SJSA1 (cell line): ENCODE results near the gene EVI5L. TPM values are rescaled to one million over a fixed set of nuclear protein-coding genes. Genes with fewer than 3 reads are reported as not detected.
"Not testable (repeated sequence)": the region's sequence is repeated elsewhere in the genome, so short reads cannot be mapped to it uniquely, and the experiment has no call there.

Source experiments
- DNase-seq, 2 experiments: peaks; one replicate each; pipeline ENCODE4 v3.0.0-alpha.2; 2015 to 2020; ENCODE audit warnings: low spot score in 2 of 2, low read depth in 1 of 2
- H3K27ac ChIP-seq: fragments of 250-450 bp; sonication (Bioruptor Pico); 2 replicates; pipeline ENCODE4 v1.5.1; 2020; ENCODE audit warnings: mild to moderate bottlenecking, moderate library complexity
- H3K27me3 ChIP-seq: fragments of 250-450 bp; sonication (Bioruptor Pico); replicated peaks from 2 replicates; pipeline ENCODE4 v1.5.1; 2020; ENCODE audit warnings: mild to moderate bottlenecking, moderate library complexity
- H3K36me3 ChIP-seq: fragments of 250-450 bp; sonication (Bioruptor Pico); 2 replicates; pipeline ENCODE4 v1.5.1; 2020; ENCODE audit warnings: mild to moderate bottlenecking
- H3K4me1 ChIP-seq: fragments of 250-450 bp; sonication (Bioruptor Pico); replicated peaks from 2 replicates; pipeline ENCODE4 v1.6.1; 2021; ENCODE audit warnings: mild to moderate bottlenecking
- H3K4me3 ChIP-seq: fragments of 250-450 bp; sonication (Bioruptor Pico); 2 replicates; pipeline ENCODE4 v1.5.1; 2020; ENCODE audit warnings: mild to moderate bottlenecking
- H3K9me3 ChIP-seq: fragments of 250-450 bp; sonication (Bioruptor Pico); replicated peaks from 2 replicates; pipeline ENCODE4 v1.5.1; 2020; ENCODE audit warnings: mild to moderate bottlenecking
- total RNA-seq: library from RNA; depleted of rRNA; stranded (reverse); fragments of >200 nt; shearing (Covaris generic); gene quantifications from 2 replicates; pipeline ENCODE4 v1.2.3, GENCODE V29; 2014

EVI5L gene
- total RNA-seq, 1 experiment from 2014 or later: 16.3 TPM

DNA sequence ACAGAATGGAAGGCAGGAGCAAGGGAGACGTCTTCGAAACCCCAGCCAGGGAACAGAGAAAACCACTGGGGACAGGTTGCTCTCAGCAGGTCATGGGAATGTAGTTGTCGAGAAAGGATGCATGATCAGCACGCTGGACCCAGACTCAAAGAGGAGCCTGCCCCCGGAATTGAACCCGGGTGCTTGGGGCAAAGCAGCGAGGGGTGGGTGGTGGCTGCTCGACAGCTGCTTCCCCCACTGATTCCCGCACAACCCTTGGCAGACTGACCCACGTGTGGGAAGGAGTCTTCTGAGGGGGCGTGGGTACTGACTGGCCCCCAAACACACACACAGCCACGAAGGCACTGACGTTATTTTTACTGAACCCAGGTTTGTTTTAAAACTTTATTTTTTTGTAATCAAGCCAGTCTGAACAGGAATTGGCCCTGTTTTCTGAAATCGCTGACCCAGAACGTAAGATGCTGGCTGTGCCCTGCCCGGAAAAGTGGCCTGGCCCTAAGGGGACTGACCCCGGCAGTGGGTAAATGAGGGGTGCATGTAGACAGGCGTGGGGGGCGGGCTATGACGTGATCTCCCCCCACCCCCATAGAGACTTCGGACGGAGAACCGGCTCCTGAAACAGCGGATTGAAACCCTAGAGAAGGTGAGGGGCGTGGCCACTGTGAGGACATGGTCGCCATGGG is 25.5 kb downstream of the EVI5L start:
- Histone ChIP-seq H3K9me3 (no peaks in the 10 kb centered on the region), H3K27me3 (no peaks in the 10 kb centered on the region), H3K36me3 (no peaks in the 10 kb centered on the region), H3K4me1 (no peaks in the 10 kb centered on the region), H3K4me3 (no peak overlapping the region), H3K27ac (no peak overlapping the region)
- DNase-seq: no peak

DNA sequence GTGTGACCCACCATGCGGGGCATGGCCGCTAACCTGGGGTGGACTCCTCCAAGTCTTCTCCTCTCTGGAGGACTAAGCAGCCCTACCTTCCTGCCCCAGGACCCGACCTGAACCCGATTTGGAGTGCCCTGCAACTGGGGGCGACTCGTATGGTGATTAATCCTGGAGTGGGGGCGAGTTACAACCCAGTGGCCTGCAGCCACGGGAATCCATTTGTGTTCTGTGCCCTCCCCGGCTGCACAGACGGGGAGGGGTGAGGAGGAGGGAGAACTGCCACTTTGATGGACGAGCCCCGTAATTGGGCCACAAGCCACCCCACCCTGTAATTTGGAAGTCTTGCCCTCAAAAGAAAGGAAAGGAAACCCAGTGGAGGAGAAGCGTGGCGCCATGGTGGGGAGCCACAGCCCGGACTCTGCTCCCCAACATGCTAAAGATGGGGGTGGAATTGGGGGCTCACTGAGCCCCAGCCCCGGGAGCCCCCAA is 26.1 kb downstream of the EVI5L start:
- H3K9me3 ChIP-seq: no peaks in the 10 kb centered on the region
- no peaks in the 10 kb centered on the region for H3K4me1 ChIP-seq
- H3K4me3 ChIP-seq: no peak overlapping the region
- DNase-seq: no peak
- H3K27ac ChIP-seq: no peak overlapping the region
- no peaks in the 10 kb centered on the region for H3K36me3 ChIP-seq
- H3K27me3 ChIP-seq: no peaks in the 10 kb centered on the region

DNA sequence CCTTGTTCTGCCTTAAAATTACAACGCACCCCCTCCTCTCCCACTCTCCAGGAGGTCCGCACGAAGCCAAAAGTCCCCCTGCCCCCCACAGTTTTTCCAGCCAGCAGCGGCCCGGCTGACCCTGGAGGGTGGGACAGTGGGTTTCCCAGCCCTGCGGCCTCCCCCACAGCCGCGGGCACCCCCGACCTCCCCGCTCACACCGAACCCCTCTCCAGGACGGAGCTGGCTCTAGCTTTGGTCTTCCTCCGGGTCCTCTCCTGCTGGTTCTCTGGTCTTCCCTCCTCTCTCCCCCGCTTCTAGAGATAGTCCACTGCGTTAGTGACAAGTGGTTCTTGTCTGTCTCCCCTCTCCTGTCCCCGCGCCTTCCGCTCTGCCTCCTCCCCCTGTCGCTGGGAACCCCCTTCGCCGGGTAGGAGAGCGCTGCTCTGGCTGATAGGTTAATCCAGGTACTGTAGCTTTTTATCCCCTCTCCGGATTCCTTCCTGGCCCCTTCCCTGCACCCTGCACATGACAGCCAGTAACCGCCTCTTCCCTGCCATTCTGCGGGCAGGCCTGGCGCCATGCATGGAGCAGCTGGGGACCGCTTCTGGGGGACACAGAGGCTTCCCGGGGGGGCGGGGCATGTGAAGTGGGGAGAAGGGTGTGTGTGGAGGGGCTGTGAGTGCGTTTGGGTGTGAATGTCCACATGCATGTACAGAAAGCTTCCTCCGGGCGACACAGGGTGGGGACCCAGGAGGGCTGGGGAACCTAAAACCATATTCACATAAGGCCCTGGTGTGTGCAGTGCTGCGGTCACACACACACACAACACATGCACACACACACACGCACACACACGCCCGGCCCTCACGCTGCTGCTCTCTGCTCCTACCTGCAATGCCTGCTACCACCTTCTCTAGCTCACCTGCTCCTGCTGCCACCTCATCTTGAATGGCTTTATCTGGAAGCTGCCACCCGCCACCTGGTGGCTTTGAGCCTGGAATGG is 27.0 kb downstream of the EVI5L start:
- H3K27ac ChIP-seq: no peak overlapping the region
- no peaks in the 10 kb centered on the region for H3K9me3 ChIP-seq
- no peak overlapping the region for H3K4me3 ChIP-seq
- no peaks in the 10 kb centered on the region for H3K4me1 ChIP-seq
- no peaks in the 10 kb centered on the region for H3K27me3 ChIP-seq
- no peak for DNase-seq
- no peaks in the 10 kb centered on the region for H3K36me3 ChIP-seq

DNA sequence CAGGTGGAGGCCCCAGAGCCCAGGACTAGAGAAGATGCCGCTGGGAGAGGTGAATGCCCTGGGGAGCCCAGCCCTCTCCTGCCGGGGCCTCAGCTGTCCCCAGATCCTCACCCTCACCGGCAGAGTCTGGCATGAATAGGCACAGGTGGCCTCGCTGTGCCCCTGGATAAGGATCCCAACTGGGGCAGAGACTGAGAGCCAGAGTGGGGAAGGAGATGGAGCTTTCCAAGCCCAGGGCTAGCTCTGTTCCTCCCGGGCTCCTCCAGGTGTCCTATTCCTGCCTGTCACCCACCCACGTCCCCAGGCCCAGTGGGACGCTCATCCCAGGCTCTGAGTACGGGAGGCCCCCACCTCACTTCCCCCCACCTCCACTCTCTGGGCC is 27.7 kb downstream of the EVI5L start:
- no peak for DNase-seq
- Histone ChIP-seq H3K27me3 (no peaks in the 10 kb centered on the region), H3K9me3 (no peaks in the 10 kb centered on the region), H3K27ac (no peak overlapping the region), H3K4me3 (no peak overlapping the region), H3K4me1 (no peaks in the 10 kb centered on the region), H3K36me3 (no peaks in the 10 kb centered on the region)

DNA sequence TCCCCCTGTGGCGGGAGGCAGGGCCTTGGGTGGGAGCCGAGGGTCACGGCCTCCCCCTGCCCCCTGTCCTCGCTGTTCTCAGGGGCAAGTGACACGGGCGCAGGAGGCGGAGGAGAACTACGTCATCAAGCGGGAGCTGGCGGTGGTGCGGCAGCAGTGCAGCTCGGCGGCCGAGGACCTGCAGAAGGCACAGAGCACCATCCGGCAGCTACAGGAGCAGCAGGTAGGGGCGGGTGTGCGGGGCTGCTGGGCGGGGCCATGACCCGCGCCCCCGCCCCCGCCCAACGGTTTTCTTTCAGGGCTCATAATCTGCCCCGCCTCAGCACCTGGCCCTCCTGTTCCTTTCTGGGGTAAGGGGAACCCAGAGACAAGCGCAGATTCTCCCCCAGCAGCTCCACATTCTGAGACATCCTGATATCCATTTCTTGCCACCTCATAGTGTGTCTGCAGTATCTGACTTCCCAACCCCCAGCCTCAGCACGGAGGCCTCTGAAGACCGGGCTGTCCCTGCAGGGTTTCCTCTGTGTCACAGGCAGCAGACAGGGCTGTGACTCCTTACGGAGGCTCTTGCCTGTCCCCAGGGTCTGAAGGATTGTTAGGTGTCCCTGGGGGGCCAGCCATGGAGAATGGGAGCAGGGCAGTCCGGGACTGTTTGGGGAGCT is 28.2 kb downstream of the EVI5L start:
- Histone ChIP-seq H3K27ac (no peak overlapping the region), H3K36me3 (no peaks in the 10 kb centered on the region), H3K4me3 (no peak overlapping the region), H3K9me3 (no peaks in the 10 kb centered on the region), H3K4me1 (no peaks in the 10 kb centered on the region), H3K27me3 (no peaks in the 10 kb centered on the region)
- no peak for DNase-seq

DNA sequence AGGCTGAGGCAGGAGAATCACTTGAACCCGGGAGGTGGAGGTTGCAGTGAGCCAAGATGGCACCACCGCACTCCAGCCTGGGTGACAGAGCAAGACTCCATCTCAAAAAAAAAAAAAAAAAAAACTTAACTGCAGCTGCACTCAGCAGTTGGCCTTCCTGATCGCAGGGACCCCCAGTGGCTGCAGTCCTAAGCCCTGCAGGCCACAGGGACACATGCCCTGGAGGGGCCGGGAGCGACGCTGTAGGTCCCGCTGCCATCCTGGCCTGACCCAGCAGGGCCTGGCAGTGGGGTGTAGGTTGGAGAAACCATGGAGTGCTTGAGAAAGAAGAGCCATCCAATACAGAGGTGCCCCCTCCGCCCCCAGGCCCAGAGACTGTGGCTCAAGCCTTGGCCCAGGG is 29.1 kb downstream of the EVI5L start:
- H3K27ac ChIP-seq, H3K4me3 ChIP-seq, H3K4me1 ChIP-seq, H3K9me3 ChIP-seq, H3K27me3 ChIP-seq, DNase-seq, H3K36me3 ChIP-seq: not testable (repeated sequence)

DNA sequence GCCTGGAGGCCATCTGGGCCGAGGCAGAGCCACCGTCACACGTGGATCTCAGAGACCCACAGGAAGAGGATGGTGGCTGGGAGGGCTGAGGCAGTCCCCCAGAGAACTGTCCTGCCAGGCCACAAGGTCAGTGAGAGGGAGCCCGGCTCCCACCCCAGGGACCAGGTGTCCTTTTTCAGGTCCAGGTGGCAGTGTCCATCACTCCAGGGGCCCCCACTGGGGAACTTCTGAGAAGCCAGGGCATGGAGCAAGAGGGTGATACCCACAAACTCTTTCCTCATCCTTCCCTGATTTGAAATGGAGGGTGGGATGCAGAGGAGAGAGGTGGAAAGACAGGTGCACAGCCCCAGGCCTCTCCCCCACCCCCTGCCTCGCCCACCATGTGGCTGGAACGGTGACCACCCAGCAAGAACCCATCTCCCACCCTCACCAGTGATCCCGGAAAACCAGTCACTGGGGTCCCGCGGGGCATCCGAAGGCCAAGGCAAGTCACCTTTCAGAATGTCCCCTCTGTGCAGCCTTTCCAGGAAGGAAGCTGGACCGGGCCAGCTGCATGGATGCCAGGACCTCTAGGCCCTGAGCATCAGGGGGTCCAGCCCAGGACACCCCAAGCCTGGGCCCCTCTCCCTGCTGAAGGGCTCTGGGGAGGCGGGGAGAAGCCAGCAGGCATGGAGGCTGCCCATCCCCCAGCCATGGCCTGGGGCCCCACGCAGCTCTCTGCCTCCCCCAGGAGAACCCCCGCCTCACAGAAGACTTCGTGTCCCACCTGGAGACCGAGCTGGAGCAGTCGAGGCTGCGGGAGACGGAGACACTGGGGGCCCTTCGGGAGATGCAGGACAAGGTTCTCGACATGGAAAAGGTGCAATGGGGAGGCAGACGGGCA is 30.1 kb downstream of the EVI5L start:
- H3K27me3 ChIP-seq: no peaks in the 10 kb centered on the region
- no peak overlapping the region for H3K27ac ChIP-seq
- H3K4me3 ChIP-seq: no peak overlapping the region
- 0 out of 2 replicates have a peak, but pooled peaks cover 2% of the 10 kb centered on the region for H3K36me3 ChIP-seq
- DNase-seq: no peak
- no peaks in the 10 kb centered on the region for H3K4me1 ChIP-seq
- H3K9me3 ChIP-seq: no peaks in the 10 kb centered on the region

DNA sequence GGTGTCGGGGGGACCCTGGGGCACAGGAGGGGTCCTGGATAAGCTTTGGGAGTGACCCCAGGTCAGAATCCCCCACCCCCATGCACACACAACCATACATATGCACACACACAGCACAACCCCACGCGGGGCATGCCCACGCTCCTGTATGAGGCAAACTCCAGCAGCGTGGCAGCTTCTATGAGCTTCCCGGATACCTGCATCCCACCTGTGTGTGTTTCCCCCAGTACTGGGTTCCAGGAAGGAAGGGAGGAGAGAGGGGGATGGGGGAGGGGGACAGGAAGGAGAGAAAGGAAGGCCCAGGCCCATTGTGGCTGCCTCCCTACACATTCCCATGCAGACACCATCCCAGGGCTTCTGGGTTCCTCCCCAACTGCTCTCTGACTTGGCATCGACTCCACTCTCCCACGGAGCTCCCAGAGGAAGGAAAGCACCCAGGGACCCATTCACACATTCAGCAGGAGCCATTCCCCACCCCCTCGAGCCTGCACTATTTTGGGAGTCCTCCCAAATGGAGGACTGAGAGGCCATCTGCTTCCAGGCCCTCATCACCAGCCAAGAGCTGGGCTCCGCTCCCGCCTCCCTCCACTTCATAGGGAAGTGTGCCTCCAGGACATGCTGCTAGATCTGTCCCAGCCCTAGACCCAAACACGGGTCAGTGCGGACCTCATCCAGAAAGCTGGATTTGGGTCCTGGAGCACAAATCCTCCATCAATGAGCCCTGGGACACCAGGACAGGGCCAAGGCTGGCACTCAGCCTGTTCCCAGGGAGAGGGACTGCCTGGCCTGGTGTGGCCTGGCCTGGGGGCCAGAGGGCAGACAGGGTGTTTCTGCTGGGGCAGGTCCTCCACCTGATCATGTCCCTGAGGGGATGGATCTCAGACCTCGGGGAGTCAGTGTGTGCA is 30.9 kb downstream of the EVI5L start:
- DNase-seq: no peak
- Histone ChIP-seq H3K27ac (no peak overlapping the region), H3K9me3 (no peaks in the 10 kb centered on the region), H3K36me3 (0 out of 2 replicates have a peak, but pooled peaks cover 2% of the 10 kb centered on the region), H3K4me1 (no peaks in the 10 kb centered on the region), H3K27me3 (no peaks in the 10 kb centered on the region), H3K4me3 (no peak overlapping the region)

DNA sequence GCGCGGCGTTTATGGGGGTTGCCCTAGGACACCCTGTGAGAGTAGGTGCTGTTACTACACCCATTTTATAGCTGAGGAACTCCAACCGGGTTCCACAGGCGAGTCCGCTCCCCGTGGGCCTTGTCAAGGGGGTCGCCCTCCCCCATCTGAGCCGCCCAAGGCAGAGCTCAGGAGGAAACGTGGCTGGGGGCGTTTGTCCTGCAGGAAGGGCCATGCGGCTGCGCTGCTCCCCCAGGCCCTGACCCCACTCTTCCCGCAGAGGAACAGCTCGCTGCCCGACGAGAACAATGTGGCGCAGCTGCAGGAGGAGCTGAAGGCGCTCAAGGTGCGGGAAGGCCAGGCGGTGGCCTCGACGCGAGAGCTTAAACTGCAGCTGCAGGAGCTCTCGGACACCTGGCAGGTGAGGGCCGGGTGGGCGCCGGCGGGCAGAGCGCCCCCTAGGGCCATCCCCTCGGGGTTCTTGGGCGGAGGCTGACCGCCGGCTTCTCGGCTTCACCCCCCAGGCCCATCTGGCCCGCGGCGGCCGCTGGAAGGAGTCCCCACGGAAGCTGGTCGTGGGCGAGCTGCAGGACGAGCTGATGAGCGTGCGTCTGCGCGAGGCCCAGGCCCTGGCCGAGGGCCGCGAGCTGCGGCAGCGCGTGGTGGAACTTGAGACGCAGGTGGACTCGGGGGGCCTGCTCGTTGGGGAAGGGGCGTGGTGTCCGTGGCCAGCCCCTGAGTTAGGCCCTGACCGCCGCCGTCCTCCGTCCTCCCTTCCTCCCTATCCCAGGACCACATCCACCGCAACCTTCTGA is 31.8 kb downstream of the EVI5L start:
- Histone ChIP-seq H3K4me1 (no peaks in the 10 kb centered on the region), H3K36me3 (0 out of 2 replicates have a peak, but pooled peaks cover 2% of the 10 kb centered on the region), H3K27me3 (no peaks in the 10 kb centered on the region), H3K4me3 (no peak overlapping the region), H3K27ac (no peak overlapping the region), H3K9me3 (no peaks in the 10 kb centered on the region)
- DNase-seq: no peak

DNA sequence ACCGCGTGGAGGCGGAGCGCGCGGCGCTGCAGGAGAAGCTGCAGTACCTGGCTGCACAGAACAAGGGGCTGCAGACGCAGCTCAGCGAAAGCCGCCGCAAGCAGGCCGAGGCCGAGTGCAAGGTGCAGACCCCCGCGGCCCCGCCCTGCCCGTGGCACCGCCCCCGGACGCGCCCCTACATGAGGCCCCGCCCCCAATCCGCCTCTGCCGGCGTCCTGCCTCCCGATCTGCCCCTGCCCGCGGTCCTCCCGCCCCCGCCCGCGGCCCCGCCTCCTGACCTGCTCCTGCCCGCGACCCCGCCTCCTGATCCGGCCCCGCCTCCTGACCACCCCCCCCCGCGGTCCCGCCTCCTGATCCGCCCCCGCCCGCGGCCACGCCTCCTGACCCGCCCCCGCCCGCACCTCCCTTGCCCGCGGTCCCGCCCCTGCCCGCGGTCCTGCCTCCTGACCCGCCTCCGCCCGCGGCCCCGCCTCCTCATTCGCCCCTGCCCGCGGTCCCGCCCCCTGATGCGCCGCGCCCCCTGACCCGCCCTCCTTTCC is 32.5 kb downstream of the EVI5L start:
- no peaks in the 10 kb centered on the region for H3K4me1 ChIP-seq
- H3K9me3 ChIP-seq: no peaks in the 10 kb centered on the region
- H3K36me3 ChIP-seq: 0 out of 2 replicates have a peak, but pooled peaks cover 2% of the 10 kb centered on the region
- 0 out of 2 replicates have a peak, but pooled peaks cover under 1% of the 10 kb centered on the region for H3K27me3 ChIP-seq
- DNase-seq: peak in 1 of 2 experiments; percentile 44
- H3K4me3 ChIP-seq: no peak overlapping the region
- no peak overlapping the region for H3K27ac ChIP-seq

DNA sequence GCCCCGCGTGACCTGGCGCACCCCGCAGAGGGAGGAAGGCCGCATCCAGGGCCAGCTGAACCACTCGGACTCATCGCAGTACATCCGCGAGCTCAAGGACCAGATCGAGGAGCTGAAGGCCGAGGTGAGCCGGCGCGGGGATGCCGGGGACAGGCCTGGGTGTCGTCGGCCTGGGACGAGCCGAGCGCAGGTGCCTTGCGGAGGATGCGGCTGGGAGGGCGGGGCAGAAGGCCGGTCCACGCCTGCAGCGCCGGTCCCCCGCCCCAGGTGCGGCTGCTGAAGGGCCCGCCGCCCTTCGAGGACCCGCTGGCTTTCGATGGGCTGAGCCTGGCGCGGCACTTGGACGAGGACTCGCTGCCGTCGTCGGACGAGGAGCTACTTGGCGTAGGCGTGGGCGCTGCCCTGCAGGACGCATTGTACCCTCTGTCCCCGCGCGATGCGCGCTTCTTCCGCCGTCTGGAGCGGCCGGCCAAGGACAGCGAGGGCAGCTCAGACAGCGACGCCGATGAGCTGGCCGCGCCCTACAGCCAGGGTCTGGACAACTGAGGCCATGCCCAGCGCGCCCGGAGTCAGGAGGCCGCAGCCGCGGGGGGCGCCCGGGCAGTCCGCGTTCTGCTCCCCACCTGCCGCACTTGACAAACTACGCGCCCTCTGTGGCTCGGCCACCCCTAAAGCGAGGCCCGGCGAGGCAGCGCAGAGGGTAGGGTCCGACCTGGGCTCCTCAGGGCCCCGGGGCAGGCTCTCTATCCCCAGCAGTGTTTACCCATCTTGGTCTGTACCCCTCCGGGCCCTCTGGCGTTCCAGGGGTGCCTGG is 33.3 kb downstream of the EVI5L start:
- no peaks in the 10 kb centered on the region for H3K9me3 ChIP-seq
- peaks cover 4% of the 10 kb centered on the region; the same call in 1 of the 2 replicates for H3K27me3 ChIP-seq
- peaks cover under 1% of the 10 kb centered on the region; the same call in 1 of the 2 replicates for H3K4me1 ChIP-seq
- H3K4me3 ChIP-seq: no peak overlapping the region
- H3K27ac ChIP-seq: no peak overlapping the region
- H3K36me3 ChIP-seq: 0 out of 2 replicates have a peak, but pooled peaks cover 2% of the 10 kb centered on the region
- no peak for DNase-seq
